GM18508 (cell line): ENCODE measurements around the gene EXO1.
"Not testable (repeated sequence)": the region's sequence is repeated elsewhere in the genome, so short reads cannot be mapped to it uniquely, and the experiment has no call there.

ENCODE experiments used
- ATAC-seq: cut with Tn5 transposase; IDR thresholded peaks from one replicate; pipeline ENCODE4 v1.9.1; 2021; ENCODE audit warnings: moderate number of reproducible peaks; ENCODE audit not compliant: insufficient read depth, unreplicated experiment

The EXO1 gene

DNA sequence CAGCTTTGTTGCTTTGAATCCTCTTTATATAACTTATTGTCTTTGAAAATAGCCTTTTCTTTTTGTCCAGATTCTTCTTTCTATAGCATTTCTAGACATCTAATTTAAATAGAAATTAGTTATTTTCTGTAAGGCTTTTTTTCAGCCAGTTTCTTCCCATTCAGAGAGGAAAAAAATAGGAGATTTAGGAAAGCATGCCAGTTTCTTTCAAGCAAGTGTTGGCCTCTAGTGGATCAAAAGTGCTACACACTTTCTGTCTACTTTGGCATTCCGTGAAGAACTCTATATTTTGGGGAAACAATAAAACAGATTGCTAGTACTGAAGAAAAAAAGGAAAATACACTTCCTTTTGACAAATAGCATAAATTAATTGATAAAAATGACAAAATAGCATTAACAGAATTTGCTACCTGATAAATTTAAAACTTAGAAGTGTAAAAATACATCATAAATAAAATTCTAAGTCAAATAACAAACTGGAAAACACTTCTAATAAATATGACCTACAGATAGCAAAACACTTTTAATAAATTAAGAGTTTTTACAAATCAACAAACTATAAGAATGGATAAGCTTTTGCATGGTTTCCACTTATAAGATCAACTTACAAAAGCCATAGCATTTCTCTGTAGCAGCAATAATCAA lies 13.1 kb upstream of the EXO1 start:
- no peak for ATAC-seq

DNA sequence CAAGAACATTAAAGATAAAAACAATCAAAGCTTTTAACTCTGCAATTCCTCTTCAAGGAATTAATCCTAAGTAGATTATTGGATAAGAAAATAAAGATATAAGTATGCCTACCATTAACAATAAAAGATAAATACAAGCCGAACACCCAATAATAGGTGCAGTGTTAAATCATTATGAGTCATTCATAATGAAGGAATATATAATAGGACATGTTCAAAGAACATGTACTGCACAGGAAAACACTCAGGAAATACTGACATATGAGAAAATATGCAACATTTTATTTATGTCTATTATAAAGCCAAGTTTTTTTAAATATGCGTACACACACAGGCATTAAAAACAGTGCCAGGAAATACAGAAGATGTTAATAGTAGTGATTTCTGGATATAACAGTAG lies 11.1 kb upstream of the EXO1 start:
- ATAC-seq = no peak

DNA sequence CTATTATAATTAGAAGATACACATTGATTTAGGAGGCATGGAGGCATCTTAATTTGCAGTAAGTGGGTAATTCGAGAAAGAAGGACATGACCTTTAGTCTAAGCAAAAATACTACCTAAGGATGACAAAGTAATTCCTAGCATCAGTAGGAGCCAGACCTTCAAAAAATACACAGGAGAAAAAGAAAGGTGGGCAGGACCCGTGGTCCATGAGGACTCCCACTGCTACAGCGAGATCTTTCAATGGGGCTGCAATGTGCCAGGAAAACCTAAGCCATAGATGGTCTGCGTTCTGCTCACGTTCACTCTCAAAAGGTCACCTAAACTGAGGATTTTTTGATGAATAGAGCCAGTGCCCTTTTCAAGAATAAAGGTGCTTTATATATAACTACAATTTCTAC lies 10.6 kb upstream of the EXO1 start:
- no peak for ATAC-seq

DNA sequence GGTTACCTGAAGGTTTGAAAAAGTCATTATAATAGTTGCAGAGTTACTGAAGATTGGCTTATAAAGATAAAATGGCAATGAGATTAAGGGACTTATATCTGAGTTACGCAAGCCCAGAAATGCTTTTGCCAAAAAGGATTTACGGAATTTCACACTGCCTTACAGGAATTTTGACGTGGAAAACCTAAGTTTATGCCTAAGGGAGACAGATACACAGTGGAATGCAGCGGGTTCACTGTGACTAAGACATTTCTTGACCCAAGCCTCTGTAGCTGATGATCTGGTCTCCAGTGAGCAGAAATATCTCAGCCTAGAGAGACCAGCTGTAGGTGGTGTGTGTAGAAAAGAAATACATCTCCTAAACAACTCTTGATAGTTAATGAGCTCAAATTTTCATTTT lies 10.1 kb upstream of the EXO1 start:
- no peak for ATAC-seq

DNA sequence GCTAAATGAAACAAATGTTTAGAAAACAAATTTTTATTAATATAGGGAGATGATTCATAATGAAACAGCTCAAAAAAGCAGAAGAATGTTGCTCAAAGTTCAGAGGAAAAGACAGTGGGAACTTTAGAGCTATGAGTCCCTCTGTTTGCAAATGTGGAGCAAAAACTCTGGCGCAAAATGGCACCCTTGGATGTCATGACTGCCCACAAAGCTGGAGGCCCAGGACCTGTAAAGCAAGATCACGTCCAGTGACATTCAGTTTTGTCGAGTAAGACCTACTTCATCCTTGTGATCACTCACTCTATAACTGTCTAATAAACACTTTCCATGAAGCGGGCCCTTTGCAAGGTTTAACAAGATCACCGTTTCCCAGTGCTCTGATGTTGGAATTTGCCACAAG lies 9.1 kb upstream of the EXO1 start:
- no peak for ATAC-seq

DNA sequence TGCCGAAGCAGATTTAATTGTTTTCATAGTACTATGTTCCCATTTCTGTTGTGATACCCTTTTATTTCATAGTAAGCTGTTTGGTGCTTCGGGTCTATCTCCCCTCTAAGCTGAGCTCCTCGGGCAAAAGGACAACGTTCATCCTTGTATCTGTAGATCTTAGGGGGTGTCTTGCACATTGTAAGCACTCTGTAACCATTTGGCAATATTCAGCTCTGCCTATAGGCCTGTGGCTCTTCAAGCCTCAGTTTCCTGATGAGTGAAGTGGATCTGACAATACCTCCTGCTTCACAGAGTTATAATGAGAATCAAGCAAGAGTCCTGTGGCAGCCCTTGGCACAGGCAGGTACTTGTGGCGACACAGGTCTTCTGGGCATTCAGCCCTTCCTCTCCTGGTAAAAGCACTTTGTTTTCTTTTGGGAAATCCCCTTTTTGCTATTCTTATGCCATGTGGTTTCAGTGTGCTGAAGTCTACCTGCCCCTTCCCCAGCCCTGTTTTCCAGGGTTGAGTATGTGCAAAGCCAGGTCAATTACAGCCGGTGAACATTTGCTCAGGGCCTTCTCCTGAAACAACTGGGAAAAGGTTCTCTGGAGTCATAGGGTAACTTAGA lies 8.5 kb upstream of the EXO1 start:
- no peak for ATAC-seq

DNA sequence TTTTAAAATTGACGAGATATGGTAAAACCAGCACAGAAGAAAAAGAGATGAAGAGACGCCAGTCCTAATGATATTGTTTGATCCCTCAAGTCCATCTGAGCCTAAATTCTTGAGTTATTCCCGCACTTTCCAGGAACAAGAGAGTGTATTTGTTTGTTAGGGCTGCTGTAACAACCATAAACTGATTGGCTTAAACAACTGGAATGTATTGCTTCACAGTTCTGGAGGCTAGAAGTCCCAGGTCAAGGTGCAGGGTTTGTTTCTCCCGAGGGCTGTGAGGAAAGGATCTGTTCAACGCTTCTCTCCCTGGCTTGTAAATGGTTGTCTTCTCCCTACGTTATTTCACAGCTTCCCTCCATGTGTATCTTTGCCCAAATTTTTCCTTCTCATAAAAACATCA lies 7.8 kb upstream of the EXO1 start:
- ATAC-seq = no peak

DNA sequence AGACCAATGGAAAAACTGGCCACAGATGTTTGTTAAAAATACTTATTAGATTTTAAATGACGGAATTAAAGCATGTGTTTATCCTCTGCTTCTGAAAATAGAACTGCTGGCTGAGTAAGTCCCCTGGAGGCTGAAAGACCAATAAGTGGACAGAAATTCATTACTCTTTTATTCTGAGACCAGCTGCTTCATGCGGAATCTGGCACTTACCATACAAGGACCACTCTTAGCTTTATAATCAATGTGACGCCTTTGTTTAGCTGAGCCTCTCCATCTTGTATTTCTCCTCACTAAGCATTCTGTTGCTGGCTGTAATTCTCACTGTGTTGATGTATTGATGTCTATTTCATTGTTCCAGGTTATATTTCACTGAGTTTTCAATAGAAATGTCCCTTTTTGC lies 6.3 kb upstream of the EXO1 start:
- ATAC-seq = no peak

DNA sequence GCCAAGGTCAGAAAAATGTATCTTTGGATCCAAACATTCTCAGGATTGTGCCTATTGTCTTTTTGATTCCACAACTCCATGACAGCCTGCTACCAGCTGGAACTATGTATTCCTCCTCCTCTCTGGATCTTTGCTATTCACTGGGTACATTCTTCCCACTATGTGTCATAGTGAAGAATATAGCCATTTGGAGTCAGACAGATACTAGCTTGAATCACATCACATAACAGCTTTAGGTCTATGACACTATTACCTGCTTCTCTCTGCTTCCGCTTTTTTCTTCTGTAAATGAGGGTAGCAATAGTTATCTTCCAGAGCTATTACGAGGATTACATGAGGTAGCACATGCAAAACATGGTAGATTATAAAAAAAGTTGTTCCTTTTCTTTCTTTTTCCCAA lies 5.4 kb upstream of the EXO1 start:
- ATAC-seq = no peak

DNA sequence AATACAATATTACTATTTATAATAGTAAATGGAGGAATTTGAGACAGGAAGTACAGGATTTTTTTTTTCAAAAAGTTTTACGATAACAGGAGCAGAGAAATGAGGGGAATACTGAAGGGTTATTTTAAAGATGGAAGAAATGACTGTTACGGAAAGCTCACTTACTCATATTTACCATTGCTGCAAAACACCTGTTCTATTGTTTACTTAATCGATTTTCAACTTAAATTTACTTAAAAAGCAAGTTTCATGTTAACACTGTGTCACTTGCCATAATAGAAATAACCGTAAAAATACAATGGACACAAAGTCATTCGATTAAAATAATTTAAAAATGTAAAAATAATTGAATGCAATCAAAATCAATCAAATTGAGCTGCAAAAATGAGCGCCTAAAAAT lies 3.4 kb upstream of the EXO1 start:
- ATAC-seq = no peak

DNA sequence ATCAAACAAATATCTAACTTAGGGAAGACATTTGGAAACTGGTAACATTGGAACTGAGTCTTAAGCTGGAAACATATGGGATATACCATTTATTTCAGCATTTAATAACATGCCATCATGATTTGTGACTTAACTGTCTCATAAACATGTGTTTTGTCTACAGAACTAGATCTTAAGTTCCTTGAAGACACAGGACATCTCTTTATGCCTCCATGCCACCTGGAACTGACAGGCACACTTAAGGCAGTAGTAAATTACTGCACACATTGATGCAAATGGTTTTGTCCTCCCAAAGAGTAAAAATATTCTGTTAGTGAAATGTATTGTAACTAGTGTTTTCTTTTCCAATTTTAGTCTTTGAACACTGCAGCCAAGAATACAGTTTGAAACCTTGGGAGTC lies 1.6 kb upstream of the EXO1 start:
- ATAC-seq = no peak

DNA sequence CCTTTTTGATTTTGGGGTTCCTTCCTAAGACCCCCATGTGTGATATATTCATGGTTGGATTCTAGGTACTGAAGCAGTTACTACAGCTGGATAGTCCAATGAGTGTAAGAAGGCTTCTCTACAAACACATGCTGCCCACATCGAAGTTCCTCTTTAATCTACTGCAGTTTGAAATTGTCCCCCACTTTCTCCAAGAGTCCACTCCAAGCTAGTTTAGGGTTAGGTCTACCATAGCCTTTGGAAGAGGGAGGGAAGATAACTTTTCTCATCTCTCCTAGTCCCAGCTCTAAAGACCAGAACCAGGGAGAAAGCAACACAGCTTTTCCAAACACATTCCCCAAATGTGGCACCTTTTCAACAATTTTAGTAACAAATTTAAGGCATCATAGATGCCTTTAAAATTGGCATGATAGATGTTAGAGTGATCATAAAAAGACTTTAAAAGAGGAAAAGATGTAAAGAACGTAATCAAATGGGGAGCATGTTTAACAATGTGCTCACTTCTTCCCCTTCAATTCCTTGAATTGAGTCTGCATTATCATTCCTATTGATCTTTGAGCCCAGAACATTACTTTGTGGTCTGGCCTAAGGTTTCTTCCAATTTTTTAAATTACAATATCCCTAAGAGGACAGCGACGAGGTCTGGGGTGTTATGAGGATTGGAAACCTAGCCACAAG lies 1.0 kb upstream of the EXO1 start:
- ATAC-seq = no peak

DNA sequence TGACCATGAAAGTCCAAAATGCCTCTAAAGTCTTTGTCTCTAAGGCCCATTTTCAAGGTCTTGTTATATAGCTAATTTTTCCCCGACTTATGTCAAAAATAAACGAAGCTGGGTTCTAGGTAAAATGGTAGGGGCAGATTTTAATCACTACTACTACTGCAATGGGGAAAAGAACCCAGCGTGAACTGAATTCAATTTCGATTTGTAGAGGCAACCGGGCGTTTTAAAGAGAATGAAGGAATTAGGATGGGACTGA lies 536 bp upstream of the EXO1 start:
- ATAC-seq = no peak

DNA sequence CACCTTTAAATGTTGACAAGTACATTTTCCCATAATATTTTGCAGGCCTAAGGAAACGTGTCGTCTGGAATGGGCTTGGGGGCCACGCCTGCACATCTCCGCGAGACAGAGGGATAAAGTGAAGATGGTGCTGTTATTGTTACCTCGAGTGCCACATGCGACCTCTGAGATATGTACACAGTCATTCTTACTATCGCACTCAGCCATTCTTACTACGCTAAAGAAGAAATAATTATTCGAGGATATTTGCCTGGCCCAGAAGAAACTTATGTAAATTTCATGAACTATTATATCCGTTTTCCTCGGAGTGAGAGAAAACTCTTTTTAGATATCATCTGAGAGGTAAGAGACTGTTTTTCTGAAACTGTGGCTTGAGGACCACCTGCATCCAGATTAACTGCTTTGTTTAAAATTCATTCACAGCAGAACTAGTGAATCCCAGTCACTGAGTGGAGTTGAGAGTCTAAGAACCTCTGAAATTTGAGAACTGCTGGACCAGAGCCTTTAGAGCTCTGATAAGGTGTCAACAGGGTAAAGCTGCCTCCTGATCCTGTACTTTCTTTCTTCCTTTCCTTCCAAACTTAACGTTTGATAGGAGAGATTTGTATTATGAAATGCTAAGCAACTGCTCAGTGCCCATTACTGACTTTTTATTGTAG lies 811 bp downstream of the EXO1 start:
- ATAC-seq = no peak

DNA sequence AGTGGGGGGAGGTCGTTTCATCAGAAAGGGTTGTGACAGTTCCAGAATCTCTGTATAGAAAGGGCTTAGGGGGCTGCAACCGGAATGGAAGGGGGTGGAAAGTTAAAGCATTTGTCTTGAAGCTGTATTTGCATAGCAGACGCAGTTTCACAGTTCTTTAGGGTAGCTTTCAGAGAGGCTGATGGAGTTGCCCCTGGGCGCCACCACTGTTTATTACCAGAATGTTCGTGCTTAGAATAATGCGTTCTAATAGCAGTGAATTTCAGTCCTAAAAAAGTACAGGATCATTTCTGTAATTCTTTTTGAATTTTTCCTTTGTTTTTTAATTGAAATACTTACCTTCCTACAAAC lies 1.3 kb downstream of the EXO1 start:
- ATAC-seq = no peak

DNA sequence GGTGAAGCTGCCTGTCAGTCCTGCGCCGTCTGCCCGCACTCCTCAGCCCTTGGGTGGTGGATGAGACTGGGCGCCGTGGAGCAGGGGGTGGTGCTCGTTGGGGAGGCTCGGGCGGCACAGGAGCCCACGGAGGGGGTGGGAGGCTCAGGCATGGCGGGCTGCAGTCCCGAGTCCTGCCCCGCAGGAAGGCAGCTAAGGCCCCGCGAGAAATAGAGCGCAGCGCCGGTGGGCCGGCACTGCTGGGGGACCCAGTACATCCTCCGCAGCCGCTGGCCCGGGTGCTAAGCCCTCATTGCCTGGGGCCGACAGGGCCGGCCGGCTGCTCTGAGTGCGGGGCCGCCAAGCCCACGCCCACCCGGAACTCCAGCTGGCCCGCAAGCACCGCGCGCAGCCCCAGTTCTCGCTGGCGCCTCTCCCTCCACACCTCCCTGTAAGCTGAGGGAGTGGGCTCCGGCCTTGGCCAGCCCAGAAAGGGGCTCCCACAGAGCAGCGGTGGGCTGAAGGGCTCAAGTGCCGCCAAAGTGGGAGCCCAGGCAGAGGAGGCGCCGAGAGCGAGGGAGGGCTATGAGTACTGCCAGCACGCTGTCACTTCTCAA lies 7.6 kb downstream of the EXO1 start:
- ATAC-seq = not testable (repeated sequence)

DNA sequence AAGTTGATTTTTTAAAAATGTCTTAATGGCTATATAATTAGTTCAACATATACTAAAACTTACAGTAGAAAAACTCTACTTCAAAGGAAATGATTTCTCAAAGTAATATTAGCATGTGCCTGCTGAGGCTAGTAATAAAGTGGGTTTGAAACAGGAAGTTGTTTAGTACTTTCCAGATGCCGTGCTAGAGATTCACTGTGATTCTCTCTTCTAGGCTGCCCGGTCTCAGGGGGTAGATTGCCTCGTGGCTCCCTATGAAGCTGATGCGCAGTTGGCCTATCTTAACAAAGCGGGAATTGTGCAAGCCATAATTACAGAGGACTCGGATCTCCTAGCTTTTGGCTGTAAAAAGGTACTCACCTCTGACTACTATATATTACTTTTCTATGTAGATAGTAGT lies 9.1 kb downstream of the EXO1 start:
- no peak for ATAC-seq

DNA sequence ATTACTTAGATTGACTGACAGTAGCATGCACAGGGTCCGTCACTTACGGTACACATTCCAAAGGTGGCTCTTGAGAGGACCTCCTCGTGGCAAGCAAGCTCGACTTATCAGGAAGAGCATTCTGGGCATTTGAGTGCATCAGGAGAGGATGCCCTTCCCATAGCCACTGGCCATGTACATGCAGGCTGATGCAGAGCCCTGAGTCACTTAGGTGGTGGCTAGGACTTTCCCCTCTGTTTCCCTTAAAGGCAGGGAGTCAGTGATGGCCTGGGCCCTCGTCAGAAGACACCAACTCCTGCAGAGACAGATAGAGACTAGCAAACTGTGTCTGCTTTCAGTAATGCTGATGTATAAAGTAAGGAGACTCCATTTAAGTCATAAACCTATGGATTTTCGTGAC lies 12.9 kb downstream of the EXO1 start:
- no peak for ATAC-seq

DNA sequence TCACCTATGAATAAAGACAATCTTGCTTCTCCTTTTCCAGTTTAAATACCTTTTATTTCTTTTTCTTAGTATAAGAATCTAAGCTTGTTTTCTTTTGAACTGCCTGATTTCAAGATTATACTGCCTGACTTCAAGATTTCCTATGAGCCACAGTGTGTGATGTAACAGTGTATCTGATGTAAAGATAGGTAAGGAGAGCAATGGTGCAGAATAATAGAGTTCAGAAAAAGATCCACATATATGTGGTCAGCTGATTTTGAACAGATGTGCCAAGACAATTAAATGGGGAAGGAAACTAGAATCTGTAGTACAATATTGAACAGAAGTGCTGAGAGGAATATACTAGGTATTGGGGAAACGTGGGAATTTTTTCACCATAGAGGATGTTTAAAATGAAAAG lies 21.0 kb downstream of the EXO1 start:
- no peak for ATAC-seq

DNA sequence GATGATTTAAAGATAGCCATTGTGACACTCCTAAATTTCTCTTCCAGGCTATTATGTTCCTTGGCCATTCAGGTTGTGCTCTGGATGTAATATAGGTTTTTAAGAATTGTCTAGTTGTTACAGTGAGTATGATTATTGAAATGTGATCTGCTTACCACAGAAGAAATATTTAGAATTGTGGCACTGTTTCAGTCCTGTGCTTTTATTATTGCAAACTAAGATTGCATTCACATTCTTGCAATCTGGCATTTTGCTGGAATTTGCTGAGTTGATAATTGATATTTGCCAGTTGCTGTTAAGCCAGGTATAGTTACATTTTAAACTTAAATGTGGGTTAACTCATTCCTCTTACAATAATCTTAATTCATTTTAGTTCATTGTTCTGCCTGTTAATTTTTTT lies 22.3 kb downstream of the EXO1 start:
- ATAC-seq = no peak

DNA sequence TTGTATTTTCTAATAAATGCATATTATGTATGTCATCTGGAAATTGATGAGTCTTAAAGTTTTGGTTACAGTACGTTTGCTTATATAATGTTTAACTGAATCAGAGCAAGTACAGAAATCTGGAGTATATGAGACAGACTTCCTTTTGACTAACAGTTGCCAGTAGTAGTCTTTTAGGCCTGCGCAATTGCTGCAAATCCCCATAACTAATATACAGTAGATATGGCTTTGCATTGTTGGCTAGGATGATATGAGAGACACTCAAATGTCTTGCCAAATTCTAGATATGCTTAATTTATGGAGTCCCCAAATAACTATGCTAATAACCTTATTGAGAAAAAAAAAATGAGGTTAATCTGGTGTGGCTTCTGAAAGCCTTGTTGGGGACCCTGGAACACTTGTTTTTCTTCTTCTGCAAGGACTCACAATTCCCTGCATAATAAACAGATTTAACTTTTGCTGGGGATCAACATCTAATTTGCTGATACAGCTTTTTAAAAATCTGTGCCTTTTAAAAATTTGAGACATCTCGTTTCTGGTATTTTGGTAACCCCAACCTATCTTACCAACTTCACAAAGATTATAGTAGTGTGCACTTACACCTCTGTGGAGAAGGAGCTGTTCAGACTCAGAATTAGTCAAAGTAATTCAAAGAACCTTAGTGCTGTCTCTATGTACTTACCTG lies 22.9 kb downstream of the EXO1 start:
- ATAC-seq = no peak
